Trophoblast cell (in vitro differentiated cells and primary cell): ENCODE measurements around the gene RNF224.

ENCODE experiments used
- DNase-seq, 2 donors: peaks; one replicate each; pipeline ENCODE4 v3.0.0-alpha.2; 2016
- H2AFZ ChIP-seq: 2 replicates; pipeline ENCODE4 v1.6.1; 2013; ENCODE audit warnings: low read length, moderate library complexity, mild to moderate bottlenecking; ENCODE audit not compliant: insufficient read depth, poor library complexity
- H2AK5ac ChIP-seq: 2 replicates; pipeline ENCODE4 v1.6.1; 2013; ENCODE audit warnings: mild to moderate bottlenecking, low read length
- H2BK120ac ChIP-seq: 2 replicates; pipeline ENCODE4 v1.6.1; 2013; ENCODE audit warnings: low read length, mild to moderate bottlenecking, moderate library complexity; ENCODE audit not compliant: insufficient read depth, poor library complexity
- H2BK12ac ChIP-seq: 2 replicates; pipeline ENCODE4 v1.6.1; 2013; ENCODE audit warnings: mild to moderate bottlenecking, low read length, moderate library complexity
- H2BK5ac ChIP-seq: 2 replicates; pipeline ENCODE4 v1.6.1; 2013; ENCODE audit warnings: low read length, low read depth, moderate library complexity, mild to moderate bottlenecking; ENCODE audit not compliant: poor library complexity
- H3K14ac ChIP-seq: 2 replicates; pipeline ENCODE4 v1.6.1; 2013; ENCODE audit warnings: mild to moderate bottlenecking, low read length
- H3K18ac ChIP-seq: 2 replicates; pipeline ENCODE4 v1.6.1; 2013; ENCODE audit warnings: mild to moderate bottlenecking, low read length
- H3K23ac ChIP-seq: 2 replicates; pipeline ENCODE4 v1.6.1; 2013; ENCODE audit warnings: low read length
- H3K27ac ChIP-seq: 2 replicates; pipeline ENCODE4 v1.5.1; 2013; ENCODE audit warnings: low read depth, mild to moderate bottlenecking, inconsistent platforms, low read length, moderate library complexity
- H3K27me3 ChIP-seq: 2 replicates; pipeline ENCODE4 v1.6.1; 2013; ENCODE audit warnings: inconsistent platforms, mild to moderate bottlenecking, low read length, moderate library complexity; ENCODE audit not compliant: insufficient read depth
- H3K36me3 ChIP-seq, 2 experiments: 1 replicate in 1 of 2; 2 replicates in 1 of 2; pipeline ENCODE4 v1.6.1; 2013; ENCODE audit warnings: low read length in 2 of 2, mild to moderate bottlenecking in 2 of 2, moderate library complexity in 1 of 2; ENCODE audit not compliant: insufficient read depth in 2 of 2, control insufficient read depth in 1 of 2
- H3K4ac ChIP-seq: 2 replicates; pipeline ENCODE4 v1.6.1; 2013; ENCODE audit warnings: low read depth, mild to moderate bottlenecking, low read length, moderate library complexity
- H3K4me1 ChIP-seq, 2 experiments: 1 replicate in 1 of 2; 2 replicates in 1 of 2; pipeline ENCODE4 v1.6.1; 2013; ENCODE audit warnings: low read length in 2 of 2, mild to moderate bottlenecking in 2 of 2, moderate library complexity in 1 of 2; ENCODE audit not compliant: insufficient read depth in 2 of 2, control insufficient read depth in 1 of 2
- H3K4me2 ChIP-seq: 2 replicates; pipeline ENCODE4 v1.6.1; 2013; ENCODE audit warnings: inconsistent platforms, mild to moderate bottlenecking, low read length, moderate library complexity
- H3K4me3 ChIP-seq: 2 replicates; pipeline ENCODE4 v1.5.1; 2013; ENCODE audit warnings: mild to moderate bottlenecking, low read depth, low read length, inconsistent platforms
- H3K79me1 ChIP-seq: one replicate; pipeline ENCODE4 v1.6.1; 2013; ENCODE audit warnings: low read length
- H3K79me2 ChIP-seq: 2 replicates; pipeline ENCODE4 v1.6.1; 2013; ENCODE audit warnings: low read length, mild to moderate bottlenecking; ENCODE audit not compliant: control insufficient read depth, insufficient read depth, poor library complexity
- H3K9ac ChIP-seq: 2 replicates; pipeline ENCODE4 v1.6.1; 2013; ENCODE audit warnings: mild to moderate bottlenecking, low read length
- H3K9me3 ChIP-seq: 2 replicates; pipeline ENCODE4 v1.6.1; 2013; ENCODE audit warnings: low read depth, mild to moderate bottlenecking, control low read depth, inconsistent platforms, low read length; ENCODE audit not compliant: insufficient read depth
- H4K12ac ChIP-seq: 2 replicates; pipeline ENCODE4 v1.6.1; 2013; ENCODE audit warnings: low read depth, mild to moderate bottlenecking, low read length, moderate library complexity
- H4K8ac ChIP-seq: 2 replicates; pipeline ENCODE4 v1.6.1; 2013; ENCODE audit warnings: low read depth, mild to moderate bottlenecking, low read length, moderate library complexity
- H4K91ac ChIP-seq: one replicate; pipeline ENCODE4 v1.6.1; 2013; ENCODE audit warnings: low read depth, mild to moderate bottlenecking, low read length, moderate library complexity
- WGBS: extraction: QIAGEN DNeasy Blood & Tissue Kit; methylation state at CpG from one replicate; pipeline ENCODE4 v1.1.7; 2013; ENCODE audit warnings: missing lambda C conversion rate; ENCODE audit not compliant: insufficient read length, insufficient coverage; ENCODE audit errors: extremely low coverage; 5-methylcytosine and 5-hydroxymethylcytosine counted together

RNF224 gene

GRCh38 chr9:137180491-137180890 lies 46.8 kb upstream of the RNF224 start:
- peaks cover 0 to 3% of the 10 kb centered on the region in 2 experiments for H3K4me1 ChIP-seq
- no peak overlapping the region for H2BK12ac ChIP-seq
- peaks cover 63 to 71% of the 10 kb centered on the region in 2 experiments for H3K36me3 ChIP-seq
- no peak overlapping the region for H4K12ac ChIP-seq
- H2AFZ ChIP-seq, result no peak overlapping the region
- H2AK5ac ChIP-seq, result no peak overlapping the region
- no peak overlapping the region for H4K91ac ChIP-seq
- no peak overlapping the region for H2BK5ac ChIP-seq
- no peak overlapping the region for H4K8ac ChIP-seq
- no peak overlapping the region for H3K27ac ChIP-seq
- H2BK120ac ChIP-seq, result no peak overlapping the region
- DNase-seq, result no peak
- H3K9ac ChIP-seq, result no peak overlapping the region
- no CpG with 5 or more reads among the region's 20 CpGs for WGBS
- H3K4me3 ChIP-seq, result no peak overlapping the region
- no peak overlapping the region for H3K23ac ChIP-seq
- H3K14ac ChIP-seq, result no peak overlapping the region
- no peaks in the 10 kb centered on the region for H3K79me2 ChIP-seq
- H3K4me2 ChIP-seq, result no peak overlapping the region
- no peaks in the 10 kb centered on the region for H3K27me3 ChIP-seq
- no peak overlapping the region for H3K4ac ChIP-seq
- H3K9me3 ChIP-seq, result peaks cover 5% of the 10 kb centered on the region
- no peak overlapping the region for H3K18ac ChIP-seq
- H3K79me1 ChIP-seq, result no peaks in the 10 kb centered on the region

- Histone ChIP-seq H3K14ac (no peak overlapping the region), H2BK12ac (no peak overlapping the region), H4K8ac (no peak overlapping the region), H2AK5ac (no peak overlapping the region), H3K79me2 (no peaks in the 10 kb centered on the region), H3K27me3 (no peaks in the 10 kb centered on the region), H3K9ac (no peak overlapping the region), H3K18ac (no peak overlapping the region), H3K27ac (no peak overlapping the region), H3K4me1 (peaks cover 0 to 3% of the 10 kb centered on the region in 2 experiments), H4K91ac (no peak overlapping the region), H3K9me3 (peaks cover 2% of the 10 kb centered on the region), H3K79me1 (no peaks in the 10 kb centered on the region), H2BK120ac (no peak overlapping the region), H3K4me3 (no peak overlapping the region), H2BK5ac (no peak overlapping the region), H3K4ac (no peak overlapping the region), H2AFZ (no peak overlapping the region), H3K36me3 (peaks cover 75 to 83% of the 10 kb centered on the region in 2 experiments), H4K12ac (no peak overlapping the region), H3K23ac (no peak overlapping the region), H3K4me2 (no peak overlapping the region)
- no CpG with 5 or more reads among the region's 22 CpGs for WGBS
- no peak for DNase-seq
Observed at GRCh38 chr9:137181680-137182079, 45.6 kb upstream of the RNF224 start.

GRCh38 chr9:137182836-137183235 lies 44.5 kb upstream of the RNF224 start:
- Histone ChIP-seq H3K18ac (no peak overlapping the region), H3K23ac (no peak overlapping the region), H3K9ac (no peak overlapping the region), H4K12ac (no peak overlapping the region), H2BK5ac (no peak overlapping the region), H3K4me1 (peaks cover 8 to 10% of the 10 kb centered on the region in 2 experiments), H3K27ac (no peak overlapping the region), H3K9me3 (peaks cover 2% of the 10 kb centered on the region), H3K27me3 (no peaks in the 10 kb centered on the region), H2AFZ (no peak overlapping the region), H2BK12ac (no peak overlapping the region), H4K91ac (no peak overlapping the region), H3K4me3 (no peak overlapping the region), H3K79me2 (no peaks in the 10 kb centered on the region), H3K4me2 (no peak overlapping the region), H2AK5ac (no peak overlapping the region), H3K79me1 (no peaks in the 10 kb centered on the region), H3K4ac (no peak overlapping the region), H3K14ac (no peak overlapping the region), H2BK120ac (no peak overlapping the region), H4K8ac (no peak overlapping the region), H3K36me3 (peaks cover 78 to 84% of the 10 kb centered on the region in 2 experiments)
- no peak for DNase-seq
- no CpG with 5 or more reads among the region's 17 CpGs for WGBS

DNA sequence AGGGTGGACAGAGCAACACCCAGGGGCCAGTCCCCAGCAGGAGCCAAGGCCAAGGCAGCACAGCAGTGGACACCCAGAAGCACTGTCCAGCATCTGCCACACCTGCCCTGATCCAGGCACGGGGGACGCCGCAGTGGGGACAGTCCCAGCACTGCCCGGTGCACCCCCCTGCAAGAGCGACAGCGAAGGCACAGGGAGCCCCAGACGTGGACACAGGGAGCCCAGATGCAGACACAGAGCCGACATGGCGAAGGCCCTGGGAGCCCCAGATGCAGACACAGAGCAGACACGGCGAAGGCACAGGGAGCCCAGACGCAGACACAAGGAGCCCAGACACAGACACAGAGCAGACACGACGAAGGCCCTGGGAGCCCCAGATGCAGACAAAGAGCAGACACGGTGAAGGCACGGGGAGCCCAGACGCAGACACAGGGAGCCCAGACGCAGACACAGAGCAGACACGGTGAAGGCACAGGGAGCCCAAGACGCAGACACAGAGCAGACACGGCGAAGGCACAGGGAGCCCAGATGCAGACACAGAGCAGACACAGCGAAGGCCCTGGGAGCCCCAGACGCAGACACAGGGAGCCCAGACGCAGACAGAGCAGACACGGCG lies 43.2 kb upstream of the RNF224 start:
- Histone ChIP-seq H3K9ac (no peak overlapping the region), H3K27ac (no peak overlapping the region), H3K23ac (no peak overlapping the region), H3K4me1 (peaks cover 8 to 9% of the 10 kb centered on the region in 2 experiments), H3K18ac (no peak overlapping the region), H3K36me3 (peaks cover 74 to 77% of the 10 kb centered on the region in 2 experiments), H3K79me2 (peaks cover 6% of the 10 kb centered on the region), H3K4ac (no peak overlapping the region), H4K91ac (no peak overlapping the region), H3K9me3 (peaks cover 2% of the 10 kb centered on the region), H3K79me1 (peaks cover 5% of the 10 kb centered on the region), H3K14ac (no peak overlapping the region), H4K12ac (no peak overlapping the region), H2AFZ (no peak overlapping the region), H2BK5ac (no peak overlapping the region), H3K27me3 (no peaks in the 10 kb centered on the region), H3K4me3 (no peak overlapping the region), H2BK12ac (no peak overlapping the region), H2AK5ac (no peak overlapping the region), H2BK120ac (no peak overlapping the region), H3K4me2 (no peak overlapping the region), H4K8ac (no peak overlapping the region)
- no CpG with 5 or more reads among the region's 27 CpGs for WGBS
- DNase-seq, result no peak
